HFFc6 (cell line): ENCODE measurements around the gene ARID5B. TPM values are rescaled to one million over a fixed set of nuclear protein-coding genes. Genes with fewer than 3 reads are reported as not detected.

Experiments used
- DNase-seq: peaks from one replicate; pipeline ENCODE4 v3.0.0-alpha.2; 2018
- H3K27ac Mint-ChIP-seq: 2 replicates; pipeline ENCODE4 v1.8.0; 2020; ENCODE audit warnings: mild to moderate bottlenecking, mixed read lengths
- H3K27me3 Mint-ChIP-seq: 2 replicates; pipeline ENCODE4 v1.8.0; 2021; ENCODE audit warnings: mild to moderate bottlenecking, moderate library complexity, mixed read lengths; ENCODE audit not compliant: insufficient read depth
- H3K36me3 Mint-ChIP-seq: 2 replicates; pipeline ENCODE4 v1.8.0; 2021; ENCODE audit warnings: low read depth, mixed read lengths
- H3K4me1 Mint-ChIP-seq: 2 replicates; pipeline ENCODE4 v1.8.0; 2020; ENCODE audit warnings: low read depth, mixed read lengths
- H3K4me3 Mint-ChIP-seq: 2 replicates; pipeline ENCODE4 v1.8.0; 2020; ENCODE audit warnings: mild to moderate bottlenecking, moderate library complexity, mixed read lengths
- H3K9me3 Mint-ChIP-seq: 2 replicates; pipeline ENCODE4 v1.8.0; 2020; ENCODE audit warnings: mild to moderate bottlenecking, mixed read lengths
- CTCF ChIP-seq: fragments of 200-600 bp; sonication (generic); IDR thresholded peaks from 2 replicates; pipeline ENCODE4 v1.5.0; 2021; ENCODE audit warnings: antibody characterized with exemption, mild to moderate bottlenecking
- total RNA-seq, 6 experiments: library from RNA; stranded (reverse); fragmentation: NEBNext Ultra II Directional; extraction: Animal tissue kit (Norgen Biotek cat#: 25700); gene quantifications; 2 replicates in 1 of 6; 3 replicates in 5 of 6; pipeline ENCODE4 v1.2.3, GENCODE V29; 2021

Gene ARID5B
- total RNA-seq, 6 experiments from 2014 or later, result 102 to 142 (median 131) TPM

- Mint-ChIP-seq H3K27me3 (peaks cover 2% of the 10 kb centered on the region), H3K4me1 (peaks cover 57% of the 10 kb centered on the region)
These were observed 1.3 kb upstream of the ARID5B start for GRCh38 chr10:61899997-61900828.

GRCh38 chr10:61901829-61902444, 438 bp downstream of the ARID5B start:
- peak overlapping the region; percentile 93 for H3K4me3 Mint-ChIP-seq
- DNase-seq, result no peak
- H3K9me3 Mint-ChIP-seq, result no peaks in the 10 kb centered on the region
- no peak for TF ChIP-seq CTCF
- H3K4me1 Mint-ChIP-seq, result peaks cover 51% of the 10 kb centered on the region
- peaks cover 2% of the 10 kb centered on the region for H3K27me3 Mint-ChIP-seq
- peaks cover 15% of the 10 kb centered on the region for H3K36me3 Mint-ChIP-seq
- peak overlapping the region; percentile 96 for H3K27ac Mint-ChIP-seq

More at GRCh38 chr10:61899997-61900828, 1.3 kb upstream of the ARID5B start:
- peaks cover 15% of the 10 kb centered on the region for H3K36me3 Mint-ChIP-seq
- no peak for TF ChIP-seq CTCF
- peak overlapping the region; percentile 96 for H3K27ac Mint-ChIP-seq
- no peaks in the 10 kb centered on the region for H3K9me3 Mint-ChIP-seq
- H3K4me3 Mint-ChIP-seq, result peak overlapping the region; percentile 93
- peak; percentile 81 for DNase-seq

GRCh38 chr10:61902445-61903220, 1.1 kb downstream of the ARID5B start:
- H3K9me3 Mint-ChIP-seq, result no peaks in the 10 kb centered on the region
- peaks cover 15% of the 10 kb centered on the region for H3K36me3 Mint-ChIP-seq
- no peak for TF ChIP-seq CTCF
- H3K27me3 Mint-ChIP-seq, result peaks cover 2% of the 10 kb centered on the region
- peak; percentile 50 for DNase-seq
- H3K27ac Mint-ChIP-seq, result peak overlapping the region; percentile 96
- H3K4me3 Mint-ChIP-seq, result peak overlapping the region; percentile 93
- H3K4me1 Mint-ChIP-seq, result peaks cover 44% of the 10 kb centered on the region

- peaks cover 2% of the 10 kb centered on the region for H3K27me3 Mint-ChIP-seq
- no peaks in the 10 kb centered on the region for H3K9me3 Mint-ChIP-seq
- TF ChIP-seq CTCF, result peak; percentile 60
- DNase-seq, result peak; percentile 36
- peak overlapping the region; percentile 93 for H3K4me3 Mint-ChIP-seq
- H3K27ac Mint-ChIP-seq, result peak overlapping the region; percentile 86
- H3K4me1 Mint-ChIP-seq, result peaks cover 37% of the 10 kb centered on the region
- H3K36me3 Mint-ChIP-seq, result peaks cover 20% of the 10 kb centered on the region
These were observed 1.9 kb downstream of the ARID5B start for GRCh38 chr10:61903221-61903927.

- H3K27me3 Mint-ChIP-seq, result peaks cover 2% of the 10 kb centered on the region
- peaks cover 23% of the 10 kb centered on the region for H3K36me3 Mint-ChIP-seq
- H3K27ac Mint-ChIP-seq, result peak overlapping the region; percentile 86
- H3K4me1 Mint-ChIP-seq, result peaks cover 31% of the 10 kb centered on the region
- no peak for TF ChIP-seq CTCF
- DNase-seq, result no peak
- H3K9me3 Mint-ChIP-seq, result no peaks in the 10 kb centered on the region
- H3K4me3 Mint-ChIP-seq, result peak overlapping the region; percentile 93
These were observed 2.4 kb downstream of the ARID5B start for GRCh38 chr10:61903928-61904344.
